22Rv1 (cell line): ENCODE results near the gene CABCOCO1.

Source experiments
- CTCF ChIP-seq: fragments of 450-650 bp; IDR thresholded peaks from 2 replicates; pipeline ENCODE4 v1.5.1; 2017; ENCODE audit warnings: mild to moderate bottlenecking
- ZFX ChIP-seq: fragments of 450-650 bp; IDR thresholded peaks from 2 replicates; pipeline ENCODE4 v1.6.1; 2017; ENCODE audit warnings: antibody characterized with exemption, borderline replicate concordance

- no peak for TF ChIP-seq CTCF
- no peak for TF ChIP-seq ZFX
Observed at GRCh38 chr10:61642676-61643075, 20.1 kb upstream of the CABCOCO1 start.
